Hepatocyte (in vitro differentiated cells): ENCODE results near the gene TCF7L2.

ENCODE experiments used
- EZH2 ChIP-seq: fragments of 200-600 bp; sonication (generic); IDR thresholded peaks from 2 replicates; pipeline ENCODE4 v1.6.1; 2016; ENCODE audit warnings: antibody characterized with exemption, mild to moderate bottlenecking, borderline replicate concordance
- EZH2phosphoT487 ChIP-seq: fragments of 200-600 bp; sonication (generic); IDR thresholded peaks from one replicate; pipeline ENCODE4 v1.6.1; 2018; ENCODE audit warnings: antibody characterized with exemption, mild to moderate bottlenecking, low read depth, moderate library complexity; ENCODE audit not compliant: unreplicated experiment, severe bottlenecking
- TF ChIP-seq, protein P1 (sequence below): fragments of 200-600 bp; sonication (generic); IDR thresholded peaks from 2 replicates; pipeline ENCODE4 v1.5.1; 2016; ENCODE audit warnings: antibody characterized with exemption, mild to moderate bottlenecking; ENCODE audit not compliant: poor library complexity

GRCh38 chr10:113053881-113054280 lies 103.8 kb downstream of the TCF7L2 start:
- TF ChIP-seq, protein P1, sequence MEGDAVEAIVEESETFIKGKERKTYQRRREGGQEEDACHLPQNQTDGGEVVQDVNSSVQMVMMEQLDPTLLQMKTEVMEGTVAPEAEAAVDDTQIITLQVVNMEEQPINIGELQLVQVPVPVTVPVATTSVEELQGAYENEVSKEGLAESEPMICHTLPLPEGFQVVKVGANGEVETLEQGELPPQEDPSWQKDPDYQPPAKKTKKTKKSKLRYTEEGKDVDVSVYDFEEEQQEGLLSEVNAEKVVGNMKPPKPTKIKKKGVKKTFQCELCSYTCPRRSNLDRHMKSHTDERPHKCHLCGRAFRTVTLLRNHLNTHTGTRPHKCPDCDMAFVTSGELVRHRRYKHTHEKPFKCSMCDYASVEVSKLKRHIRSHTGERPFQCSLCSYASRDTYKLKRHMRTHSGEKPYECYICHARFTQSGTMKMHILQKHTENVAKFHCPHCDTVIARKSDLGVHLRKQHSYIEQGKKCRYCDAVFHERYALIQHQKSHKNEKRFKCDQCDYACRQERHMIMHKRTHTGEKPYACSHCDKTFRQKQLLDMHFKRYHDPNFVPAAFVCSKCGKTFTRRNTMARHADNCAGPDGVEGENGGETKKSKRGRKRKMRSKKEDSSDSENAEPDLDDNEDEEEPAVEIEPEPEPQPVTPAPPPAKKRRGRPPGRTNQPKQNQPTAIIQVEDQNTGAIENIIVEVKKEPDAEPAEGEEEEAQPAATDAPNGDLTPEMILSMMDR: no peak
- no peak for TF ChIP-seq EZH2
- TF ChIP-seq EZH2phosphoT487: no peak
